ENCODE measurements around the gene ITGB1.
"Not testable (repeated sequence)": the region's sequence is repeated elsewhere in the genome, so short reads cannot be mapped to it uniquely, and the experiment has no call there.

Gene ITGB1

GRCh38 chr10:32906595-32906994 is 51.4 kb downstream of the ITGB1 start:
- no peaks in the 10 kb centered on the region for H3K27me3 Mint-ChIP-seq
- no peaks in the 10 kb centered on the region for H3K4me1 Mint-ChIP-seq
- peaks cover 55% of the 10 kb centered on the region for H3K36me3 Mint-ChIP-seq (ENCODE audit: insufficient read depth)
- H3K9me3 Mint-ChIP-seq = no peaks in the 10 kb centered on the region
- H3K4me3 Mint-ChIP-seq = no peak overlapping the region
- H3K27ac Mint-ChIP-seq (ENCODE audit: low read depth) = no peak overlapping the region
- DNase-seq (ENCODE audit: low spot score in 2 of 2) (no peak), ATAC-seq (replicated peaks; ENCODE audit: extremely low read depth, poor library complexity, severe bottlenecking) (no peak)

DNA sequence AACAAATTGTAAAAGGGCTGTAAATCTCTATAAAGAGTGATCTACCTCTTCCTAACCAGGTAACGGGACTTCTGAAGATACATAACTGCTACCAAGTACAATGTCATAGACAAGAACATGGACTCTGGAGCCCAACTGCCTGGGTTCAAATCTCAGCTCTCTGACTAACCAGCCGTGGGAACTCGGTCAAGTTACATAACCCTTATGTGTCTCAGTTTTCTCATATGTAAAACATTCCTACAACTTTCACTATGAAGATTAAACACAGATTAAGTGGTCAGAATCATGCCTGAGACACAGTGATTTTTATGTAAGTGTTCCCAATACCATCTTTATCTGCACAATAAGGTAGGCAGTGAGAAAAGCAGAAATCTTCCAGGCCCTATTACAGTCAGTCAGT is 52.6 kb downstream of the ITGB1 start:
- peaks cover 50% of the 10 kb centered on the region for H3K36me3 Mint-ChIP-seq (ENCODE audit: insufficient read depth)
- no peak for DNase-seq (ENCODE audit: low spot score in 2 of 2)
- no peaks in the 10 kb centered on the region for H3K4me1 Mint-ChIP-seq
- no peak overlapping the region for H3K4me3 Mint-ChIP-seq
- H3K27ac Mint-ChIP-seq (ENCODE audit: low read depth) = no peak overlapping the region
- H3K27me3 Mint-ChIP-seq = no peaks in the 10 kb centered on the region
- H3K9me3 Mint-ChIP-seq = no peaks in the 10 kb centered on the region
- ATAC-seq (replicated peaks; ENCODE audit: extremely low read depth, poor library complexity, severe bottlenecking) = no peak

- H3K4me3 Mint-ChIP-seq = no peak overlapping the region
- H3K36me3 Mint-ChIP-seq (ENCODE audit: insufficient read depth) = peaks cover 35% of the 10 kb centered on the region
- peaks cover 4% of the 10 kb centered on the region for H3K4me1 Mint-ChIP-seq
Observed at GRCh38 chr10:32901815-32902214, 56.2 kb downstream of the ITGB1 start.

DNA sequence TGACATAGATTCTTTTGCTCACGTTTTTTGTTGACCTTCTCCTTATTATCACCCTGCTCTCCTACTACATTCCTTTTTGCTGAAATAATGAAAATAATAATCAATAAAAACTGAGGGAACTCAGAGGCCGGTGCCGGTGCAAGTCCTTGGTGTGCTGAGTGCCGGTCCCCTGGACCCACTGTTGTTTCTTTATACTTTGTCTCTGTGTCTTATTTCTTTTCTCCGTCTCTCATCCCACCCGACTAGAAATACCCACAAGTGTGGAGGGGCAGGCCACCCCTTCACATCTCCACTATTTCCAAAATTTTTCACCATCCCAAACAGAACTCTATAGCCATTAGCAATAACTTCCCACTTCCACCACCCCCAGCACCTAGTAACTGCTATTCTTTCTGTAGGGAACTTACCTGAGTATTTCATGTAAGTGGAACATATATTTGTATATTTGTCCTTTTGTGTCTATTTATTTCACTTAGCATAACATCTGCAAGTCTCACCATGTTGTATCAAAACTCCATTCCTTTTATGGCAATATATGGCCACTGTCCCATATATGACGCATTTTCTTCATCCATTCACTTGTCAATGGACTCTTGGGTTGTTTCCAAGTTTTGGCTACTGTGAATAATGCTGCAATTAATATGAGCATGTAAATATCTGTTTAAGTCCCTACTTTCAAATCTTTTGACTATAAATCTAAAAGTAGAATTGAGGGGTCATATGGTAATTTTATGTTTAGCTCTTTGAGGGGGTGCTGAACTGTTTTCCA is 62.6 kb downstream of the ITGB1 start:
- not testable (repeated sequence) for H3K27me3 Mint-ChIP-seq; H3K9me3 Mint-ChIP-seq; H3K27ac Mint-ChIP-seq (ENCODE audit: low read depth); ATAC-seq (replicated peaks; ENCODE audit: extremely low read depth, poor library complexity, severe bottlenecking); H3K4me3 Mint-ChIP-seq; DNase-seq (ENCODE audit: low spot score in 2 of 2); H3K4me1 Mint-ChIP-seq
- peaks cover 20% of the 10 kb centered on the region for H3K36me3 Mint-ChIP-seq (ENCODE audit: insufficient read depth)

More at GRCh38 chr10:32901815-32902214, 56.2 kb downstream of the ITGB1 start:
- ATAC-seq (replicated peaks; ENCODE audit: extremely low read depth, poor library complexity, severe bottlenecking) (no peak), DNase-seq (ENCODE audit: low spot score in 2 of 2) (no peak)
- no peak overlapping the region for H3K27ac Mint-ChIP-seq (ENCODE audit: low read depth)
- no peaks in the 10 kb centered on the region for H3K27me3 Mint-ChIP-seq
- H3K9me3 Mint-ChIP-seq = no peaks in the 10 kb centered on the region

GRCh38 chr10:32893916-32894664 is 63.9 kb downstream of the ITGB1 start:
- H3K36me3 Mint-ChIP-seq (ENCODE audit: insufficient read depth) = peaks cover 19% of the 10 kb centered on the region

GRCh38 chr10:32893434-32893833 is 64.6 kb downstream of the ITGB1 start:
- Mint-ChIP-seq H3K4me3 (no peak overlapping the region), H3K27ac (ENCODE audit: low read depth) (no peak overlapping the region), H3K9me3 (no peaks in the 10 kb centered on the region), H3K36me3 (ENCODE audit: insufficient read depth) (peaks cover 18% of the 10 kb centered on the region), H3K4me1 (peaks cover 11% of the 10 kb centered on the region), H3K27me3 (no peaks in the 10 kb centered on the region)
- DNase-seq (ENCODE audit: low spot score in 2 of 2) (no peak), ATAC-seq (replicated peaks; ENCODE audit: extremely low read depth, poor library complexity, severe bottlenecking) (no peak)

More at GRCh38 chr10:32893916-32894664, 63.9 kb downstream of the ITGB1 start:
- Mint-ChIP-seq H3K27me3 (no peaks in the 10 kb centered on the region), H3K9me3 (no peaks in the 10 kb centered on the region), H3K4me1 (peaks cover 11% of the 10 kb centered on the region), H3K27ac (ENCODE audit: low read depth) (no peak overlapping the region), H3K4me3 (no peak overlapping the region)
- DNase-seq (ENCODE audit: low spot score in 2 of 2) = no peak
- ATAC-seq (replicated peaks; ENCODE audit: extremely low read depth, poor library complexity, severe bottlenecking) = no peak

- H3K9me3 Mint-ChIP-seq = no peaks in the 10 kb centered on the region
- no peak overlapping the region for H3K27ac Mint-ChIP-seq (ENCODE audit: low read depth)
- DNase-seq (ENCODE audit: low spot score in 2 of 2) (no peak), ATAC-seq (replicated peaks; ENCODE audit: extremely low read depth, poor library complexity, severe bottlenecking) (no peak)
- peaks cover 8% of the 10 kb centered on the region for H3K36me3 Mint-ChIP-seq (ENCODE audit: insufficient read depth)
- peaks cover 7% of the 10 kb centered on the region for H3K4me1 Mint-ChIP-seq
- H3K27me3 Mint-ChIP-seq = no peaks in the 10 kb centered on the region
- no peak overlapping the region for H3K4me3 Mint-ChIP-seq
Observed at GRCh38 chr10:32891261-32891660, 66.8 kb downstream of the ITGB1 start.

GRCh38 chr10:32890444-32890843 is 67.6 kb downstream of the ITGB1 start:
- ATAC-seq (replicated peaks; ENCODE audit: extremely low read depth, poor library complexity, severe bottlenecking) = no peak
- Mint-ChIP-seq H3K36me3 (ENCODE audit: insufficient read depth) (peaks cover 4% of the 10 kb centered on the region), H3K27me3 (no peaks in the 10 kb centered on the region), H3K27ac (ENCODE audit: low read depth) (no peak overlapping the region), H3K4me3 (no peak overlapping the region), H3K9me3 (no peaks in the 10 kb centered on the region), H3K4me1 (peaks cover 7% of the 10 kb centered on the region)
- no peak for DNase-seq (ENCODE audit: low spot score in 2 of 2)

GRCh38 chr10:32889631-32890212 is 68.3 kb downstream of the ITGB1 start:
- peaks cover 2% of the 10 kb centered on the region for H3K36me3 Mint-ChIP-seq (ENCODE audit: insufficient read depth)
- peaks cover 7% of the 10 kb centered on the region for H3K4me1 Mint-ChIP-seq
- H3K27me3 Mint-ChIP-seq = no peaks in the 10 kb centered on the region
- peak overlapping the region; percentile 21 for H3K27ac Mint-ChIP-seq (ENCODE audit: low read depth)
- no peak for DNase-seq (ENCODE audit: low spot score in 2 of 2)
- ATAC-seq (replicated peaks; ENCODE audit: extremely low read depth, poor library complexity, severe bottlenecking) = no peak
- no peak overlapping the region for H3K4me3 Mint-ChIP-seq
- H3K9me3 Mint-ChIP-seq = no peaks in the 10 kb centered on the region

- no peak for DNase-seq (ENCODE audit: low spot score in 2 of 2)
- Mint-ChIP-seq H3K9me3 (no peaks in the 10 kb centered on the region), H3K4me3 (no peak overlapping the region), H3K27me3 (no peaks in the 10 kb centered on the region), H3K36me3 (ENCODE audit: insufficient read depth) (no peaks in the 10 kb centered on the region), H3K27ac (ENCODE audit: low read depth) (no peak overlapping the region), H3K4me1 (peaks cover 7% of the 10 kb centered on the region)
- ATAC-seq (replicated peaks; ENCODE audit: extremely low read depth, poor library complexity, severe bottlenecking) = no peak
Observed at GRCh38 chr10:32888161-32888927, 69.7 kb downstream of the ITGB1 start.

DNA sequence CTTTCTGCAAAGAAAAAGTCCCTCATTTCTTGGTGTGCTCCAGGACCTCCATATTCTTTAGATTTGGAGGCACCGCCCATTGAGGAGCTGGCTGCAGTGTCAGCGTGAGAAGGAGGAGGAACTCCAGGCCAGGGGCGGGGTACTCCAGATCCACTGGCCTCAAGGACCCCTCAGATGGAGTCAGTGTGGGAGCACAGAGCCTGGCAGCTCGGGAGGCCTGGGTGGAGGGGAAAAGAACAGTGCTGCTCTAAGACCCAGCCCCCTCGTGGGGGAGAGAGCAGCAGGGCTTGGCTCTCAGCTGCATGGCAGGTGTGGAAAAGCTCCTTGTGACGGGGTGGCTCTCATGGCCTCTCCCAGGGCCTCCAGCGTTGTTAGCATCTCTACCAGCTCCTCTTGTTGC is 70.5 kb downstream of the ITGB1 start:
- Mint-ChIP-seq H3K4me3 (no peak overlapping the region), H3K36me3 (ENCODE audit: insufficient read depth) (no peaks in the 10 kb centered on the region), H3K27me3 (no peaks in the 10 kb centered on the region), H3K4me1 (peaks cover 7% of the 10 kb centered on the region), H3K9me3 (no peaks in the 10 kb centered on the region), H3K27ac (ENCODE audit: low read depth) (no peak overlapping the region)
- DNase-seq (ENCODE audit: low spot score in 2 of 2) = no peak
- no peak for ATAC-seq (replicated peaks; ENCODE audit: extremely low read depth, poor library complexity, severe bottlenecking)

- Mint-ChIP-seq H3K27me3 (no peaks in the 10 kb centered on the region), H3K4me1 (no peaks in the 10 kb centered on the region), H3K4me3 (no peak overlapping the region), H3K9me3 (no peaks in the 10 kb centered on the region), H3K27ac (ENCODE audit: low read depth) (no peak overlapping the region), H3K36me3 (ENCODE audit: insufficient read depth) (no peaks in the 10 kb centered on the region)
- DNase-seq (ENCODE audit: low spot score in 2 of 2) (no peak), ATAC-seq (replicated peaks; ENCODE audit: extremely low read depth, poor library complexity, severe bottlenecking) (no peak)
Observed at GRCh38 chr10:32882076-32882475, 76.0 kb downstream of the ITGB1 start.

Measured in central memory CD8-positive, alpha-beta T cell (primary cell).